ENCODE measurements around the gene KCNQ5. TPM values are rescaled to one million over a fixed set of nuclear protein-coding genes. Genes with fewer than 3 reads are reported as not detected.

The KCNQ5 gene
- total and polyA plus RNA-seq, 2 of the 8 experiments (the other 6 are each of a cell fraction or from before 2014, with no cell fraction given), result 0.83 to 1.2 TPM

- WGBS, 2 experiments (ENCODE audit: extremely low coverage in 1 of 2, insufficient coverage in 1 of 2, insufficient read length in 1 of 2, insufficient replicate concordance in 2 of 2, low coverage in 1 of 2, low lambda C conversion rate in 2 of 2, missing lambda C conversion rate in 1 of 2), result 92% methylated on average over 1 of the region's 1 CpG; no CpG with 5 or more reads in 1 of the 2 experiments
- no peak for TF ChIP-seq SIX5 (IDR thresholded peaks at IDR 0.05; ENCODE audit: low read depth, low read length)
- no peak for TF ChIP-seq HDAC6 (IDR thresholded peaks at IDR 0.05; ENCODE audit: low read depth, low read length)
- TF ChIP-seq CHD1 (IDR thresholded peaks at IDR 0.05; ENCODE audit: low read depth, low read length), result no peak
- no peak for TF ChIP-seq CHD2 (IDR thresholded peaks at IDR 0.05; ENCODE audit: low read length)
- no peak for TF ChIP-seq EP300 (IDR thresholded peaks at IDR 0.05; ENCODE audit: borderline replicate concordance in 1 of 2, low read depth in 2 of 2, low read length in 2 of 2)
- TF ChIP-seq BACH1 (IDR thresholded peaks at IDR 0.05; ENCODE audit: low read length), result no peak
- no peak for TF ChIP-seq ATF2 (IDR thresholded peaks at IDR 0.05; ENCODE audit: low read length)
- no peak for TF ChIP-seq BRCA1 (IDR thresholded peaks at IDR 0.05; ENCODE audit: low read depth, low read length)
- no peak for TF ChIP-seq SP1 (IDR thresholded peaks at IDR 0.05; ENCODE audit: low read depth, low read length)
- no peak for TF ChIP-seq E2F6 (IDR thresholded peaks at IDR 0.05)
- TF ChIP-seq TAF1 (IDR thresholded peaks at IDR 0.05; ENCODE audit: low read depth, low read length), result no peak
- TF ChIP-seq NRF1 (IDR thresholded peaks at IDR 0.05; ENCODE audit: low read depth, low read length), result no peak
These were observed 205.0 kb downstream of the KCNQ5 start for GRCh38 chr6:72826744-72827438.

More at GRCh38 chr6:72826744-72827438, 205.0 kb downstream of the KCNQ5 start:
- H4K91ac ChIP-seq (replicated peaks; ENCODE audit: insufficient read length, low read length), result no peak overlapping the region
- no peak overlapping the region for H3K4me3 ChIP-seq (ENCODE audit: extremely low read depth in 1 of 4, insufficient read depth in 2 of 4, low read depth in 3 of 4, low read length in 4 of 4)
- no peak overlapping the region for H2BK5ac ChIP-seq (ENCODE audit: low read depth, low read length)
- no peak for FAIRE-seq
- H3K9me3 ChIP-seq (ENCODE audit: insufficient read depth in 2 of 2, low read depth in 1 of 2, low read length in 1 of 2), result no peaks in the 10 kb centered on the region; a peak in 1 of 4 replicates
- H4K20me1 ChIP-seq (replicated peaks in 1 of 2; ENCODE audit: control insufficient read depth in 1 of 2, insufficient read depth in 2 of 2, low read length in 2 of 2), result no peaks in the 10 kb centered on the region
- H2BK20ac ChIP-seq (ENCODE audit: low read length), result no peak overlapping the region
- H4K8ac ChIP-seq (ENCODE audit: extremely low read depth, insufficient read depth, low read length), result no peak overlapping the region
- DNase-seq (ENCODE audit: low read depth in 1 of 2, low spot score in 2 of 2), result no peak
- no peaks in the 10 kb centered on the region for H3K4me1 ChIP-seq (replicated peaks in 1 of 4; ENCODE audit: control insufficient read depth in 3 of 4, insufficient read depth in 4 of 4, low read length in 3 of 4)
- H3K27me3 ChIP-seq (replicated peaks in 1 of 4; ENCODE audit: control insufficient read depth in 3 of 4, extremely low read depth in 1 of 4, insufficient read depth in 3 of 4, low read length in 3 of 4), result no peaks in the 10 kb centered on the region
- CTCF ChIA-PET (ENCODE audit: partially characterized antibody), result no interaction called here
- no peak overlapping the region for H3K9ac ChIP-seq (replicated peaks in 1 of 4; ENCODE audit: extremely low read depth in 1 of 4, low read depth in 3 of 4, low read length in 3 of 4)
- H3K36me3 ChIP-seq (ENCODE audit: control insufficient read depth in 2 of 4, insufficient read depth in 4 of 4, low read length in 3 of 4), result no peaks in the 10 kb centered on the region
- no peak overlapping the region for H3K18ac ChIP-seq (ENCODE audit: extremely low read depth, low read length)
- H2BK12ac ChIP-seq (ENCODE audit: low read depth, low read length), result no peak overlapping the region
- no peaks in the 10 kb centered on the region for H3K79me2 ChIP-seq (ENCODE audit: control insufficient read depth in 1 of 2, insufficient read depth in 2 of 2, low read length in 2 of 2)
- no peak overlapping the region for H3K23ac ChIP-seq (ENCODE audit: insufficient read length)
- H3K79me1 ChIP-seq (ENCODE audit: low read depth, low read length), result no peaks in the 10 kb centered on the region
- no peak overlapping the region for H4K5ac ChIP-seq (ENCODE audit: insufficient read length, low read depth, low read length)
- H2AFZ ChIP-seq (ENCODE audit: low read length), result no peak overlapping the region
- no peak overlapping the region for H3K4me2 ChIP-seq (ENCODE audit: insufficient read depth in 1 of 2, low read depth in 2 of 2, low read length in 2 of 2)
- H3K56ac ChIP-seq (replicated peaks; ENCODE audit: insufficient read length, low read depth, low read length), result no peak overlapping the region
- H3K23me2 ChIP-seq (ENCODE audit: low read depth, low read length), result no peaks in the 10 kb centered on the region; the same call in 1 of the 2 replicates
- H3K27ac ChIP-seq (ENCODE audit: low read depth, low read length), result no peak overlapping the region
- POLR2A ChIA-PET (ENCODE audit: partially characterized antibody), result no interaction called here
- no peak overlapping the region for H3K4ac ChIP-seq (replicated peaks; ENCODE audit: insufficient read length, low read depth, low read length)
- H2BK120ac ChIP-seq (replicated peaks; ENCODE audit: low read depth, low read length), result no peak overlapping the region
- H2BK15ac ChIP-seq (ENCODE audit: low read length), result no peak overlapping the region
- no peak overlapping the region for H3K14ac ChIP-seq (ENCODE audit: insufficient read length)
- H2AK5ac ChIP-seq (ENCODE audit: low read depth, low read length), result no peak overlapping the region

Data from H1 (cell line).